Breast epithelium (tissue), 4 donors: Measurements from ENCODE around the gene ACAA2. TPM values are rescaled to one million over a fixed set of nuclear protein-coding genes. Genes with fewer than 3 reads are reported as not detected.

Source experiments
- DNase-seq, 2 donors: peaks; one replicate each; pipeline ENCODE4 v3.0.0-alpha.2; 2019; ENCODE audit warnings: low spot score in 2 of 2
- H3K27ac ChIP-seq, 2 donors: fragments of 200-600 bp; sonication (generic) in 1 of 2; one replicate each; pipeline ENCODE4 v1.5.1; 2016 to 2019; ENCODE audit warnings: mild to moderate bottlenecking in 1 of 2
- H3K27me3 ChIP-seq, 2 donors: fragments of 200-600 bp; sonication (generic) in 1 of 2; one replicate each; pipeline versions ENCODE4 v1.5.1 to v1.6.0; 2017 to 2019; ENCODE audit warnings: control low read depth in 1 of 2, mild to moderate bottlenecking in 1 of 2
- H3K36me3 ChIP-seq: fragments of 200-600 bp; one replicate; pipeline ENCODE4 v1.5.1; 2019
- H3K4me1 ChIP-seq, 2 donors: fragments of 200-600 bp; sonication (generic); one replicate each; pipeline ENCODE4 v1.5.1; 2016 to 2019; ENCODE audit warnings: control low read depth in 1 of 2
- H3K4me3 ChIP-seq, 3 donors: fragments of 200-600 bp; sonication (generic); 1 replicate in 2 of 3; 2 replicates in 1 of 3; pipeline ENCODE4 v1.5.1; 2016 to 2019; ENCODE audit warnings: mild to moderate bottlenecking in 3 of 3, moderate library complexity in 2 of 3
- H3K9me3 ChIP-seq, 2 donors: fragments of 200-600 bp; sonication (generic) in 1 of 2; one replicate each; pipeline ENCODE4 v1.5.1; 2016 to 2019; ENCODE audit warnings: control low read depth in 1 of 2
- CTCF ChIP-seq, 3 donors: fragments of 450-650 bp; IDR thresholded peaks; one replicate each; pipeline ENCODE4 v1.5.1; 2016 to 2017; ENCODE audit warnings: antibody characterized with exemption in 3 of 3, mild to moderate bottlenecking in 3 of 3, moderate library complexity in 3 of 3
- POLR2A ChIP-seq: fragments of 450-650 bp; IDR thresholded peaks from one replicate; pipeline ENCODE4 v1.6.1; 2016; ENCODE audit warnings: antibody characterized with exemption, mild to moderate bottlenecking, moderate library complexity
- POLR2AphosphoS5 ChIP-seq, 3 donors: sonication (generic); formaldehyde crosslinking; IDR thresholded peaks; one replicate each; pipeline ENCODE4 v1.6.1; 2017; ENCODE audit warnings: antibody characterized with exemption in 3 of 3
- intact Hi-C: fragments of 100-400 bp; cut with DNase I; formaldehyde crosslinking; loops from one replicate; pipeline ENCODE4 v1.15.1; 2023; ENCODE audit warnings: low total_unique reads
- total RNA-seq, 3 donors: library from RNA; depleted of rRNA; stranded (reverse); fragments of >200 nt; gene quantifications; one replicate each; pipeline ENCODE4 v1.1.0, GENCODE V29; 2016

ACAA2 gene
- 10 to 100 TPM; 67.9 to 99.5 (median 70.5) TPM for total RNA-seq

DNA sequence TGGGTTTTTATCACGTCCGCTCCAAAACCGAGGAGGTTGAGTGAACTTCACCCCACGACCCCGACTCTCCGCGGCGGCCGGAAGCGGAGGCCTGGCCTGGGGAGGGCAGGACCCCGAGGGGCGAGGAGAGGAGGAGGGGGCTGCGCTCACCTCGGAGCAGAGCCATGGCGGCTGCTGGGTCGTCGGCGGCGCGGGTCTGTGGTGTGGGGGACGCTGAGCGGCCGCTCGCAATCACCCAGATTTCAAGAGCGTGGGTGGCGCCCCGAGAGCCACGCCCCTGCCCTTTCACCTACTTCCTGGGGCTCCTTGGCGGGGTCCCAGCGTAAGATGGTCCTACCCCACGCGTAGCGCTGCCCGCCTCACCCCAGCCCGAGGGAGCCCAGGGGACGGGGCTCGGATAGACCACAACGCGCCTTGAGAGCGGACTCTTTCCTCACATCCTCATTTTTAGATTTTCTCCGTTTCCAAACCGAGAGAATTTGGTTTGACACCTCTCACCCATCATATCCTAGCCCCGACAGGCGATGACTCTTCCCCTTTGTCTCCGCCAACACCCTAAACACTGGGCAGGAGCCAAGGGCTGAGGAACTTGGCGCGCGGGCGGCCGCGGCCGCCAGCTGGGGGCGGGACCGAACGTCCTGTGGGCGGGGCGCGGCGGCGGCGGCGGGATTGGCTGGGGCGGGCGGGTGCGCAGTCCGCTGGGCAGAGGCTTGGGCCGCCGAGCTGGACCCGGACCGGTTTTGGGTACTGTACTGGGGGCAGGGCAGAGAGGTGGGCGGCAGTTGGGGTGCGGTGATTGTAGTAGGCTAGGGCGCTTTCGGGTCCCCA is at the start of gene ACAA2:
Gene ACAA2 (minus strand): TSS at position 215 of the 828 bp plus-strand sequence. CDS start 49 bp downstream, at position 166.
- Histone ChIP-seq H3K9me3 (no peaks in the 10 kb centered on the region), H3K4me3 (peak within 1 kb of the TSS; percentile 74 to 86 (median 80)), H3K27me3 (no peaks in the 10 kb centered on the region), H3K36me3 (no peaks in the 10 kb centered on the region), H3K4me1 (peaks cover 0 to 9% of the 10 kb centered on the region in 2 donors), H3K27ac (peak within 1 kb of the TSS; percentile 98)
- TF ChIP-seq CTCF (IDR thresholded peaks at IDR 0.05) (no peak), POLR2A (no peak), POLR2AphosphoS5 (IDR thresholded peaks at IDR 0.05) (peak; percentile 38 to 86 (median 76))
- peak; percentile 81 to 88 for DNase-seq
- intact Hi-C loops: no loop called here

GRCh38 chr18:49862656-49863385 is 49.5 kb upstream of the ACAA2 start:
- H3K36me3 ChIP-seq: no peaks in the 10 kb centered on the region
- H3K27me3 ChIP-seq: no peaks in the 10 kb centered on the region
- no peak overlapping the region for H3K4me3 ChIP-seq
- H3K4me1 ChIP-seq: no peaks in the 10 kb centered on the region
- intact Hi-C loops: no loop called here
- H3K27ac ChIP-seq: no peak overlapping the region
- no peak for DNase-seq
- no peaks in the 10 kb centered on the region for H3K9me3 ChIP-seq
- TF ChIP-seq POLR2AphosphoS5 (IDR thresholded peaks at IDR 0.05) (no peak), POLR2A (no peak), CTCF (IDR thresholded peaks at IDR 0.05) (no peak)

- no peak overlapping the region for H3K27ac ChIP-seq
- DNase-seq: no peak
- intact Hi-C loops: no loop called here
- no peaks in the 10 kb centered on the region for H3K36me3 ChIP-seq
- no peaks in the 10 kb centered on the region for H3K4me1 ChIP-seq
- no peaks in the 10 kb centered on the region for H3K9me3 ChIP-seq
- H3K27me3 ChIP-seq: no peaks in the 10 kb centered on the region
- no peak overlapping the region for H3K4me3 ChIP-seq
- TF ChIP-seq POLR2AphosphoS5 (IDR thresholded peaks at IDR 0.05) (no peak), CTCF (IDR thresholded peaks at IDR 0.05) (no peak), POLR2A (no peak)
Observed at GRCh38 chr18:49861659-49862058, 48.3 kb upstream of the ACAA2 start.

DNA sequence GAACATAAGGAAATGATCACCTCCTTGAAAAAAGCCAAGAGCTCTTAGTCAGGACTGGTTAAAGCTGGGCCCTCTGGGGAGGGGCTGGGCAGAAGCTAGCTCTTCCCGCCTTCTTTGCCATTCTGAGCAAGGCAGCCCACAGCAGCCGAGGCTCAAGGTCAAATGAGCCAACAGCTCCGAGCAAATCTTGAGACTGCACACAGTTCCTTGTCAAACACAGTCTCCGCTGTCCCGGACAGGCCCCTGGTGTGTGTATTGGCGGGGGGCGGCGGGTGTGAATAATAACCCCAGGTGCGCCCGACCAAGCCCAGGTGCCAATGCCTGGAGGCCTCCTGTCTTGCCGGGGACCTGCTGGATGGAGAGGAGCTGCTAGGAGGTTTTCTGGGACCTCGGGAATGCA is 46.4 kb upstream of the ACAA2 start:
- H3K4me3 ChIP-seq: no peak overlapping the region
- H3K4me1 ChIP-seq: no peaks in the 10 kb centered on the region
- TF ChIP-seq CTCF (IDR thresholded peaks at IDR 0.05) (no peak), POLR2AphosphoS5 (IDR thresholded peaks at IDR 0.05) (no peak), POLR2A (no peak)
- intact Hi-C loops: no loop called here
- no peak for DNase-seq
- H3K27ac ChIP-seq: peak overlapping the region; percentile 22 to 71
- H3K9me3 ChIP-seq: no peaks in the 10 kb centered on the region
- no peaks in the 10 kb centered on the region for H3K36me3 ChIP-seq
- no peaks in the 10 kb centered on the region for H3K27me3 ChIP-seq

- DNase-seq: no peak
- Histone ChIP-seq H3K4me3 (no peak overlapping the region), H3K27me3 (no peaks in the 10 kb centered on the region), H3K9me3 (no peaks in the 10 kb centered on the region), H3K4me1 (no peaks in the 10 kb centered on the region), H3K36me3 (no peaks in the 10 kb centered on the region), H3K27ac (peak overlapping the region; percentile 22 to 71)
- intact Hi-C loops: no loop called here
- TF ChIP-seq CTCF (IDR thresholded peaks at IDR 0.05) (no peak), POLR2A (no peak), POLR2AphosphoS5 (IDR thresholded peaks at IDR 0.05) (no peak)
Observed at GRCh38 chr18:49859021-49859359, 45.7 kb upstream of the ACAA2 start.
